ENCODE measurements around the gene CYP8B1. TPM values are rescaled to one million over a fixed set of nuclear protein-coding genes. Genes with fewer than 3 reads are reported as not detected.

CYP8B1 gene
- total RNA-seq, 1 donor: not detected

- no peak for DNase-seq (ENCODE audit: insufficient read length, low spot score, missing footprints)
- Histone ChIP-seq H3K4me3 (ENCODE audit: insufficient read depth, low read length) (no peak overlapping the region), H2AFZ (ENCODE audit: low read length) (no peak overlapping the region), H3K27me3 (ENCODE audit: insufficient read depth, low read length) (peaks cover 11% of the 10 kb centered on the region), H4K20me1 (ENCODE audit: insufficient read depth, low read length) (no peaks in the 10 kb centered on the region), H3K9me3 (ENCODE audit: low read depth, low read length) (no peaks in the 10 kb centered on the region), H3K79me2 (ENCODE audit: insufficient read depth, low read length) (no peaks in the 10 kb centered on the region), H3K4me1 (ENCODE audit: insufficient read depth, low read length) (no peaks in the 10 kb centered on the region), H3K36me3 (ENCODE audit: insufficient read depth, low read length) (no peaks in the 10 kb centered on the region), H3K27ac (ENCODE audit: low read depth, low read length) (no peak overlapping the region), H3K4me2 (ENCODE audit: insufficient read depth, low read length) (no peak overlapping the region)
- TF ChIP-seq CTCF (IDR thresholded peaks at IDR 0.05; ENCODE audit: extremely low read depth, low read depth, low read length): no peak
These were observed 16.5 kb upstream of the CYP8B1 start for GRCh38 chr3:42892169-42892568.

- H3K27me3 ChIP-seq (ENCODE audit: insufficient read depth, low read length): peaks cover 14% of the 10 kb centered on the region
- no peak overlapping the region for H3K4me3 ChIP-seq (ENCODE audit: insufficient read depth, low read length)
- H3K79me2 ChIP-seq (ENCODE audit: insufficient read depth, low read length): no peaks in the 10 kb centered on the region
- no peaks in the 10 kb centered on the region for H4K20me1 ChIP-seq (ENCODE audit: insufficient read depth, low read length)
- no peak for DNase-seq (ENCODE audit: insufficient read length, low spot score, missing footprints)
- H3K36me3 ChIP-seq (ENCODE audit: insufficient read depth, low read length): no peaks in the 10 kb centered on the region
- no peaks in the 10 kb centered on the region for H3K4me1 ChIP-seq (ENCODE audit: insufficient read depth, low read length)
- H3K4me2 ChIP-seq (ENCODE audit: insufficient read depth, low read length): no peak overlapping the region
- no peaks in the 10 kb centered on the region for H3K9me3 ChIP-seq (ENCODE audit: low read depth, low read length)
- no peak overlapping the region for H3K27ac ChIP-seq (ENCODE audit: low read depth, low read length)
- TF ChIP-seq CTCF (IDR thresholded peaks at IDR 0.05; ENCODE audit: extremely low read depth, low read depth, low read length): no peak
- no peak overlapping the region for H2AFZ ChIP-seq (ENCODE audit: low read length)
These were observed 15.4 kb upstream of the CYP8B1 start for GRCh38 chr3:42891042-42891441.

- no peak for TF ChIP-seq CTCF (IDR thresholded peaks at IDR 0.05; ENCODE audit: extremely low read depth, low read depth, low read length)
- Histone ChIP-seq H3K79me2 (ENCODE audit: insufficient read depth, low read length) (no peaks in the 10 kb centered on the region), H3K27me3 (ENCODE audit: insufficient read depth, low read length) (peaks cover 11% of the 10 kb centered on the region)
These were observed 11.4 kb upstream of the CYP8B1 start for GRCh38 chr3:42887084-42887483.

GRCh38 chr3:42886294-42886822, 10.7 kb upstream of the CYP8B1 start:
- no peak for TF ChIP-seq CTCF (IDR thresholded peaks at IDR 0.05; ENCODE audit: extremely low read depth, low read depth, low read length)
- H3K4me2 ChIP-seq (ENCODE audit: insufficient read depth, low read length): no peak overlapping the region
- H3K27ac ChIP-seq (ENCODE audit: low read depth, low read length): no peak overlapping the region
- no peak overlapping the region for H3K4me3 ChIP-seq (ENCODE audit: insufficient read depth, low read length)
- no peak overlapping the region for H2AFZ ChIP-seq (ENCODE audit: low read length)
- H3K36me3 ChIP-seq (ENCODE audit: insufficient read depth, low read length): no peaks in the 10 kb centered on the region
- no peaks in the 10 kb centered on the region for H4K20me1 ChIP-seq (ENCODE audit: insufficient read depth, low read length)
- DNase-seq (ENCODE audit: insufficient read length, low spot score, missing footprints): no peak
- peaks cover 8% of the 10 kb centered on the region for H3K27me3 ChIP-seq (ENCODE audit: insufficient read depth, low read length)
- no peaks in the 10 kb centered on the region for H3K4me1 ChIP-seq (ENCODE audit: insufficient read depth, low read length)
- no peaks in the 10 kb centered on the region for H3K9me3 ChIP-seq (ENCODE audit: low read depth, low read length)
- H3K79me2 ChIP-seq (ENCODE audit: insufficient read depth, low read length): no peaks in the 10 kb centered on the region

More at GRCh38 chr3:42887084-42887483, 11.4 kb upstream of the CYP8B1 start:
- no peak for DNase-seq (ENCODE audit: insufficient read length, low spot score, missing footprints)
- no peaks in the 10 kb centered on the region for H3K9me3 ChIP-seq (ENCODE audit: low read depth, low read length)
- H3K4me3 ChIP-seq (ENCODE audit: insufficient read depth, low read length): no peak overlapping the region
- no peaks in the 10 kb centered on the region for H4K20me1 ChIP-seq (ENCODE audit: insufficient read depth, low read length)
- no peak overlapping the region for H2AFZ ChIP-seq (ENCODE audit: low read length)
- no peak overlapping the region for H3K27ac ChIP-seq (ENCODE audit: low read depth, low read length)
- H3K4me1 ChIP-seq (ENCODE audit: insufficient read depth, low read length): no peaks in the 10 kb centered on the region
- no peak overlapping the region for H3K4me2 ChIP-seq (ENCODE audit: insufficient read depth, low read length)
- H3K36me3 ChIP-seq (ENCODE audit: insufficient read depth, low read length): no peaks in the 10 kb centered on the region
